Fibroblast of villous mesenchyme (primary cell): Measurements from ENCODE around the gene IL3RA. TPM values are rescaled to one million over a fixed set of nuclear protein-coding genes. Genes with fewer than 3 reads are reported as not detected.
"Not testable (repeated sequence)": the region's sequence is repeated elsewhere in the genome, so short reads cannot be mapped to it uniquely, and the experiment has no call there.

ENCODE experiments used
- DNase-seq: peaks from one replicate; pipeline ENCODE4 v3.0.0-alpha.2; 2010; ENCODE audit warnings: low read depth
- H3K4me3 ChIP-seq: 2 replicates; pipeline ENCODE4 v1.5.1; 2011; ENCODE audit warnings: low read depth, mild to moderate bottlenecking, low read length
- CTCF ChIP-seq: IDR thresholded peaks from 2 replicates; pipeline ENCODE4 v1.5.1; 2012; ENCODE audit warnings: low read depth, mild to moderate bottlenecking, low read length; ENCODE audit not compliant: insufficient read depth
- small RNA-seq: library from RNA; depleted of rRNA; stranded (forward); fragments of <200 nt; gene quantifications from one replicate; pipeline ENCODE3, GENCODE V24; 2012
- total RNA-seq: library from RNA; depleted of rRNA; stranded (reverse); fragments of >200 nt; gene quantifications from 2 replicates; pipeline ENCODE4 v1.2.3, GENCODE V29; 2012

The IL3RA gene
- total RNA-seq, 1 donor: not detected

GRCh38 chrX:1423215-1423614, 86.6 kb downstream of the IL3RA start:
- DNase-seq: no peak
- H3K4me3 ChIP-seq: no peak overlapping the region
- no peak for TF ChIP-seq CTCF

- no peak overlapping the region for H3K4me3 ChIP-seq
- TF ChIP-seq CTCF: no peak
- DNase-seq: no peak
Observed at GRCh38 chrX:1424147-1424851, 87.7 kb downstream of the IL3RA start.

DNA sequence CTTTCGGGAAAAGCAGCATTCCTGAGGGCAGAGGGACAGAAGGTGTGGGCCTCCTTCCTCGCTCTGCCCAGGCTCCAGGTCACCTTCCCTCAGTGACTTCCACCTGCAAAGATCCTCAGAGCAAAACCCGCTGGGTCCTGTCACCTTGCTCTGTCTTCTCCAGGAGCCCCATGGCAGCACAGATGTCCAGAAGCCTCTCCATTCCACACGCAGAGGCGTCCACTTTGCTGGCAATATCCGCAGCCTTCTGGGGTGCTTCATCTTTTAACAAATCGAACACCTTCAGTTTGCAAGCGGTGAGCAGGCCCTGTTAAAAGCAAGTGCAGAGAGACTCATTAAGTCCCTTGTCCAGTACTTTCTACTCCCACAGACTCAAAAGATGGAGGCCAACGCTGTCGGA, 88.8 kb downstream of the IL3RA start:
- TF ChIP-seq CTCF: no peak
- no peak for DNase-seq
- H3K4me3 ChIP-seq: no peak overlapping the region

DNA sequence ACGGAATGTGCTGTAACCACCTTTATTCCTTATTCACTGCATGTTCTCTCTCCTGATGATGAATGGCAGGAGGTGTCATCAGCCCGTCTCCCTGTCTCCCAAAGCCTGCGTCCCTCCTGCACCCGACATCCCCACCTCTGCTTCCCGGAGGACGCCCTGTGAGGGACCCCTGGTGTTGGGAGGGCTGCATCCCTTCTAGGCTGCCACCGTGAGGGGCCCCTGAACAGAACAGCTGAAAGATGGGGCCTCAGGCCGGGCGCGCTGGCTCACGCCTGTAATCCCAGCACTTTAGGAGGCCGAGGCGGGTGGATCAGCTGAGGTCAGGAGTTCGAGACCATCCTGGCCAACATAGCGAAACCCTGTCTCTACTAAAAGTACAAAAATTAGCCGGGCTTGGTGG, 89.7 kb downstream of the IL3RA start:
- H3K4me3 ChIP-seq: not testable (repeated sequence)

DNA sequence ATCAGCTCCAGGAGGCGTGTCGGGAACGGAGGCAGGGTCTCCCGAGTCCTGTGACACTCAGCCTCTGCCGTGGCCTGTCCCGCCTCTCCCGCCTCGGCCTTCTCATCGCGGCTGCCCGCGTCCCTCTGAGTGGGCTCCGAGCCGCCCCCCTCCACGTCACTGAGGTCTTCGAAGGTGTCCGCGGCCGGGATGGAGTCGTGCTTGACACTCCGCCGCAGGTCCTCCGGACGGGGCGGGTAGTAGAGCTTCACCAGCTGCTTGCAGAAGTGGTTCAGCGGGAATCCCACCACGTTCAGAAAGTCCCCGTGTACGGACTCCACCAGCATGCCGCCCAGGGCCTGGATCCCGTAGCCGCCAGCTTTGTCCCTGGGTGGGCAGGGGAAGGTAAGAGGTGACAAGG, 91.2 kb downstream of the IL3RA start:
- TF ChIP-seq CTCF: no peak
- DNase-seq: no peak
- H3K4me3 ChIP-seq: no peak overlapping the region

More for the DNA sequence above, 89.7 kb downstream of the IL3RA start:
- DNase-seq: not testable (repeated sequence)

GRCh38 chrX:1430451-1430850, 93.9 kb downstream of the IL3RA start:
- DNase-seq: no peak
- TF ChIP-seq CTCF: no peak

More at GRCh38 chrX:1430451-1430850, 93.9 kb downstream of the IL3RA start:
- H3K4me3 ChIP-seq: no peak overlapping the region

Small RNAs within 50 kb of the gene (small RNA-seq; reads per million reads assigned to genes)
- gene MIR3690 (not detected), gene RNA5SP498 (not detected)

Other genes with a start within 250 kb of the IL3RA start
- gene CRLF2, start 124.1 kb upstream of the IL3RA start, total RNA-seq: not detected in 2 replicates
- gene CSF2RA, start 68.0 kb upstream of the IL3RA start, total RNA-seq: not detected in 2 replicates
- gene SLC25A6, start 55.3 kb downstream of the IL3RA start, total RNA-seq: 123 and 170 TPM in 2 replicates
- 16.4 and 23.2 TPM in 2 replicates for gene ASMTL, start 116.1 kb downstream of the IL3RA start, total RNA-seq
- gene P2RY8, start 200.4 kb downstream of the IL3RA start, total RNA-seq: not detected in 2 replicates